NOMO-1 (cell line): ENCODE data around the gene PTPN11.
"Not testable (repeated sequence)": the region's sequence is repeated elsewhere in the genome, so short reads cannot be mapped to it uniquely, and the experiment has no call there.

Experiments
- DNase-seq, 2 experiments: peaks; one replicate each; lab custom pipeline; 2025; ENCODE audit not compliant: unreplicated experiment in 2 of 2; lab: John Stamatoyannopoulos, UW

Gene PTPN11

GRCh38 chr12:112447106-112447505, 28.4 kb downstream of the PTPN11 start:
- no peak for DNase-seq

DNA sequence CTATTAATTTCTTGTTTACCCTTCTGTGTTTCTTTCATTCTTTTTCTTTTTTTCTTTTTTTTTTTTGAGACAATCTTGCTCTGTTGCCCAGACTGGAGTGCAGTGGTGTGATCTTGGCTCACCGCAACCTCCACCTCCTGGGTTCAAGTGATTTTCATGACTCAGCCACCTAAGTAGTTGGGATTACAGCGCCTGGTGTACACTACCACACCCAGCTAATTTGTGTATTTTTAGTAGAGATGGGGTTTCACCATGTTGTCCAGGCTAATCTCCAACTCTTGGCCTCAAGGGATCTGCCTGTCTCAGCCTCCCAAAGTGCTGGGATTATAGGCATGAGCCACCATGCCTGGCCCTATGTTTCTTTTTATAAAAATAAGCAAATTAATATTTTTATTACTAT, 29.4 kb downstream of the PTPN11 start:
- not testable (repeated sequence) for DNase-seq

GRCh38 chr12:112450725-112451124, 32.0 kb downstream of the PTPN11 start:
- DNase-seq: no peak

DNA sequence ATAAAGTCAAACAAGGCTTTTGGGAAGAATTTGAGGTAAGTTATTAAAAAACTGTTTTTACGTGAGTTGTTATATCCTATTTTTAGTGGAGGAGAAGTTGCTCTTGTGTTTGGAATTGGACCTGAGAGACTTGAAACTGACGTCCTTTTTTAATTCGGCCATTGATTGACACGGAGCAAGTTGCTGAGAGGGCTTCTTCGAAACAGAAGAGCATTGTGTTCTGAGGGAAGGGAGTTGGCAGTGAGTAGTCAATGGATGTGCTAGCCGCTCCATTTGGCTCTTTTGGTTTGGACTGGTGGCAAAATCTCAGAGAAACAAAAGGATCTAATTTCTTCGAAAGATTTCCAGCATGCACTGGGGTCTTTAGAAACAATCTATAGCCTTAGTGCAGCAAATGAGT, 37.3 kb downstream of the PTPN11 start:
- no peak for DNase-seq

GRCh38 chr12:112457142-112457541, 38.4 kb downstream of the PTPN11 start:
- not testable (repeated sequence) for DNase-seq

DNA sequence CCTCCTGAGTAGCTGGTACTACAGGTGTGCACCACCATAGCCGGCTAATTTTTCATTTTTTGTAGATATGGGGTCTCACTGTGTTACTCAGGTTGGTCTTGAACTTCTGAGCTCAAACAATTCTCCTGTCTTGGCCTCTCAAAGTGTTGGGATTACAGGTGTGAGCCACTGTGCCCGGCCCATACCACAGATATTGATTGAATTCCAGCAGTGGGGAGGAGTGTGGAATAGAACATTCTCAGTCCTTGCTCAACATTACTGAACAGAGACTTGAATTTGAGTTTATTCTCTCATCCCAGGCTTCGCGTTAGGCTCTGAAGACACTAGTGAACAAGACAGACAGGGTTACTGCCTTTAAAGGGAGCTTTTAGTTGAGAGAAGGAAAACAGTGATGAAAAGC, 39.6 kb downstream of the PTPN11 start:
- DNase-seq: no peak

DNA sequence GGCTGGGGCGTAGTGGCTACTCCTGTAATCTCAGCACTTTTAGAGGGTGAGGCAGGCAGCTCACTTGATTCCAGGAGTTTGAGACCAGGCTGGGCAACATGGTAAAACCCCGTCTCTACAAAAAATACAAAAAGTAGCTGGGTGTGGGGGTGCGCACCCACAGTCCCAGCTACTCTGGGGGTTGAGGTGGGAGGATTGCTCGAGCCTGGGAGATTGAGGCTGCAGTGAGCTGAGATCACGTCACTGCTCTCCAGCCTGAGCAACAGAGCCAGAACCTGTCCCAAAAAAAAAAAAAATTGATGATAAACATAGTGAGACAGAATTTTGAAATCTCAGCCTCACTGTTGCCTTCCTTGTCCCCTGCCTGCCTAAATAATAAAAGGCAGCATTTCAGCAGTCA, 40.0 kb downstream of the PTPN11 start:
- no peak for DNase-seq

GRCh38 chr12:112463478-112463877, 44.7 kb downstream of the PTPN11 start:
- DNase-seq: no peak

GRCh38 chr12:112464605-112465004, 45.9 kb downstream of the PTPN11 start:
- no peak for DNase-seq

- no peak for DNase-seq
Observed at GRCh38 chr12:112466011-112466422, 47.3 kb downstream of the PTPN11 start.

GRCh38 chr12:112466835-112467234, 48.1 kb downstream of the PTPN11 start:
- DNase-seq: no peak

GRCh38 chr12:112468046-112468445, 49.3 kb downstream of the PTPN11 start:
- DNase-seq: no peak

GRCh38 chr12:112473056-112473455, 54.3 kb downstream of the PTPN11 start:
- DNase-seq: no peak

- no peak for DNase-seq
Observed at GRCh38 chr12:112479413-112479812, 60.7 kb downstream of the PTPN11 start.

DNA sequence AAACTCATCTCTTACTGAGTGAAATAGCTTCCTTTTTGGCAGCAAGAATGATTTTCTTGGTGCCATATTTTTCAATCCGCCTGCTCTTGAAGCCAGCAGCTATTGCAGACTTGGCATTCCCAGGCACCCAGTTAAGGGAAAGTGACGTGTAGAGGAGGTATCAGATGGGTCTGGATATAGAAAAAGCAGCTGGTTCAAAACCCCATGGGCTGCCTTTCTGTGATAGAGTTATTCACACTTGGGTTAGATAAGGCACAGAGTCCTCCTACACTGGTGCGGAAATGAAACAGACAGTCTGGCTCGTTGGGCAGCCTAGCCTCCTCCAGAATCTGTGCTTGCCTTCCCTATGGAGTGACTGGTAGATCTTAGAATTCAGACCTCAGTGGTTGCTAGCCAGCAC, 62.2 kb downstream of the PTPN11 start:
- no peak for DNase-seq

- no peak for DNase-seq
Observed at GRCh38 chr12:112482733-112483132, 64.0 kb downstream of the PTPN11 start.

DNA sequence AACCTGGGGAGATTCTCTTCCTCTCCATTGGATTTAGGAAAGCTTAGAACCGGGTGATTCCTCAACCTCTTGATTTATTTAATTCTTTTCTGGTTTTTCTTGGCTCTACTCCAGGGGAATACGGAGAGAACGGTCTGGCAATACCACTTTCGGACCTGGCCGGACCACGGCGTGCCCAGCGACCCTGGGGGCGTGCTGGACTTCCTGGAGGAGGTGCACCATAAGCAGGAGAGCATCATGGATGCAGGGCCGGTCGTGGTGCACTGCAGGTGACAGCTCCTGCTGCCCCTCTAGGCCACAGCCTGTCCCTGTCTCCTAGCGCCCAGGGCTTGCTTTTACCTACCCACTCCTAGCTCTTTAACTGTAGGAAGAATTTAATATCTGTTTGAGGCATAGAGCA, 67.6 kb downstream of the PTPN11 start:
- DNase-seq: no peak

DNA sequence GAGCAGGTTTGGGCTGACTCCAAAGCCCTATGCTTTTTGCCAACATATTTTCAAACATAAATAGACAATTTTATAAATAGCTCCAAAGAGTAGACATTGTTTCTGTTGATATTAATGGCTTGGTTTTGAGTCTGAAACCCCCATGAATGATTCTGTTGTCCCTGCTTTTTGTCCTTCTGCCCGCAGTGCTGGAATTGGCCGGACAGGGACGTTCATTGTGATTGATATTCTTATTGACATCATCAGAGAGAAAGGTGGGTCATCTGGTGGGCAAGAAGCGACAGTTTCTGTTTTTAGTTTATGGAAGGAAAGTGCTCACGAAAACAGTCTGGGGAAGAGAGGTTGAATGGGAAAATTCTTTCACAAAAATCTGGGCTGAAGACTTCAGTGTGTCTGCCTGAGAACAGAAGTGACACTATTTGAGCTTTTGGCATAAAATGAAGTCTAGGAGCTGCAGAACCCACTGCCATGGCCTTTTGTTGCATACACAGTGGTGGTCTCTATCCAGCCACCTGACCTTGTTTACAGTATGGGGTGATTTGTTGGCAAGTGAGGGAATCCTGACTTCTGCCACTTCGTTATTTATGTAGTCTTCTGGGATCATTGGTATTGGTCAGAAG, 69.6 kb downstream of the PTPN11 start:
- no peak for DNase-seq

DNA sequence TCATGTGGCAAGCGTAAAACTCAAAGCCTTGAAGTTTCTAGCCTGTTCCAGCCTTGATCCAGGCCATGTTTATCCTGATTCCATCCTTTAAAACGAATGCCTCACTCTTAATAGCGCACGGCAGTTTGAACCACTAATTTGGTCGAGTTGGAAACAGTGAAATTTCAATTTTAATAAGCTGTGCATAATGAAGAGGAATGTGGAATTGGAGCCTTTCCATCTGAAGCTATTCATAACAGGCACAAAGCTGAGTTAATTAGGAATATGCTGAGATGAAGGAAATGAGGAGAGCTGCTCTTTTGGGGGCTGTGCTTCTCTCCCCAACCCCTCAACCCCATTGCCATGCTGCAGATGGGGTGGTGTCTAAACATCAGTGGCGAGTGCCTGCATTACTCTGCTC, 70.7 kb downstream of the PTPN11 start:
- DNase-seq: no peak

- no peak for DNase-seq
Observed at GRCh38 chr12:112496496-112496895, 77.7 kb downstream of the PTPN11 start.

DNA sequence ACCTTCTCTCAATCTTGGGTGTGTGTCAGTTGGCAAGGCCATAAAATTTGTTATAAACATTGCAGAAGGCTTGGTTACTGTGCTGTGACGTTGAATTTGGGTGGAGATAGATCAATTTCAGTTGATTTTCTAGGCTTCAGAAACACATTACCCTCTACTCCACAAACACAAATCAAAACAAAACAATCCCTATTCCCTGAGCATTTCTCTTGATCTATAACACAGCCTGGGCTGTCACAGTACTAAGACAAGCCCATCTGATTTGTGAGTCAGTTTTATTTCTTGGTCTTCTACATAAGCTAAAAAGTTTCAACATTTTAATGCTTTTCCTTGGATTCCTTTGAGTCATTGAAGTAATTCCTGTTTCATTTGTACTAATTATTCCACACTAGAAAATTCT, 79.8 kb downstream of the PTPN11 start:
- DNase-seq: no peak

- no peak for DNase-seq
Observed at GRCh38 chr12:112503512-112503911, 84.8 kb downstream of the PTPN11 start.

DNA sequence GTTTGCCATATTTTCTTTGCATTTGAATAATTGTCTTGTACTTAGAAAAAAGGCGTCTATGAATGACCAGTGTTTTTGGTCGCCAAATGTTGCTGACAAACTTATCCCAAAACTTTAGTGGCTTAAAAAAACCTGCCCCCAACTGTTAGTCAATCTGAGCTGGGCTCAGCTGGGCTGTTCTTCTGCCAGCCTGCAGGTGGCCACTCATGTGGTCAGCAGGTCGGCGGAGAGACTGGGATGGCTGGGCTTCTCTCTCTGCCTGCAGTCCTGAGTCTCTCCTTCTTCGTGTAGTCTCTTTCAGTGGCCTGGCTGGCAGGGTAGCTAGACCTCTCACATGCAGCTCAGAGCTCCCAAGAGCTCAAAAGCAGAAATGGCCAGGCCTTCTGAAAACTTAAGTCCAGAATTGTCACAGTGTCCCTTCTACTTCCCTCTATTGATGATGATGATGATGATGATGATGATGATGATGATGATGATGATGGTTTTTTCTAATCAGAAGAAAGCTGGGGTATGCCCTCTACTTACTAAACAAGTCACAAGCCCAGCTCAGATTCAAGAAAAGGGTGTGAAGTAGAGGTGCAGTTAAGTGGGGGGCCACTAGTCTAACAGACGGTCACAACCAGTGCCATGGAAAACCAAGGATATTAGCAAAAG, 87.9 kb downstream of the PTPN11 start:
- no peak for DNase-seq
